ENCODE data around the gene GLT8D1. TPM values are rescaled to one million over a fixed set of nuclear protein-coding genes. Genes with fewer than 3 reads are reported as not detected.

GLT8D1 gene
- total RNA-seq, 1 experiment from 2014 or later, result 42.2 TPM

GRCh38 chr3:52684184-52684583, 21.4 kb downstream of the GLT8D1 start:
- BruUV-seq (replicated peaks), result no TSS peak
- CTCF ChIA-PET, result interaction anchor here (1.0 kb wide), 1 partner anchor 256 kb away, joined by 3 read pairs; no protein-coding TSS in a partner anchor

DNA sequence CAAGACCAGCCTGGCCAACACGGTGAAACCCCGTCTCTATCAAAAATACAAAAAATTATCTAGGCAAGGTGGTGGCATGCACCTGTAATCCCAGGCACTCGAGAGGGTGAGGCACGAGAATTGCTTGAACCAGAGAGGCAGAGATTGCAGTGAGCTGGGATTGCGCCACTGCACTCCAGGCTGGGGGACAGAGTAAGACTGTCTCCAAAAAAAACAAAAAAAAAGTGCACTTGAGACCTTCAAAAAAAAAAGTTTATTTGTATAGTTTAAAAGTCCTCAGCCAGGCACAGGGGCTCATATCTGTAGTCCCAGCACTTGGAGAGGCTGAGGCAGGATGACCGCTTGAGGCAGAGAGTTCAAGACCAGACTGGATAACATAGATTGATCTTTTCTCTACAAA, 22.0 kb downstream of the GLT8D1 start:
- peak overlapping the region; percentile 99 for H3K27ac Mint-ChIP-seq (ENCODE audit: low read depth, unreplicated experiment)
- peak; percentile 46 for DNase-seq (ENCODE audit: unreplicated experiment)
- POLR2A ChIA-PET, result interaction anchor here (5.5 to 7.7 kb wide), 3 partner anchors 11 to 21 kb away, joined by 75 to 104 read pairs (median 92); partner anchors contain the start of genes GLT8D1 and SPCS1
- TF ChIP-seq, protein P1, sequence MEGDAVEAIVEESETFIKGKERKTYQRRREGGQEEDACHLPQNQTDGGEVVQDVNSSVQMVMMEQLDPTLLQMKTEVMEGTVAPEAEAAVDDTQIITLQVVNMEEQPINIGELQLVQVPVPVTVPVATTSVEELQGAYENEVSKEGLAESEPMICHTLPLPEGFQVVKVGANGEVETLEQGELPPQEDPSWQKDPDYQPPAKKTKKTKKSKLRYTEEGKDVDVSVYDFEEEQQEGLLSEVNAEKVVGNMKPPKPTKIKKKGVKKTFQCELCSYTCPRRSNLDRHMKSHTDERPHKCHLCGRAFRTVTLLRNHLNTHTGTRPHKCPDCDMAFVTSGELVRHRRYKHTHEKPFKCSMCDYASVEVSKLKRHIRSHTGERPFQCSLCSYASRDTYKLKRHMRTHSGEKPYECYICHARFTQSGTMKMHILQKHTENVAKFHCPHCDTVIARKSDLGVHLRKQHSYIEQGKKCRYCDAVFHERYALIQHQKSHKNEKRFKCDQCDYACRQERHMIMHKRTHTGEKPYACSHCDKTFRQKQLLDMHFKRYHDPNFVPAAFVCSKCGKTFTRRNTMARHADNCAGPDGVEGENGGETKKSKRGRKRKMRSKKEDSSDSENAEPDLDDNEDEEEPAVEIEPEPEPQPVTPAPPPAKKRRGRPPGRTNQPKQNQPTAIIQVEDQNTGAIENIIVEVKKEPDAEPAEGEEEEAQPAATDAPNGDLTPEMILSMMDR (IDR thresholded peaks at IDR 0.05; ENCODE audit: unreplicated experiment), result no peak
- H3K36me3 Mint-ChIP-seq (ENCODE audit: insufficient read depth, unreplicated experiment), result peaks cover 52% of the 10 kb centered on the region
- peaks cover 43% of the 10 kb centered on the region for H3K4me1 Mint-ChIP-seq (ENCODE audit: insufficient read depth, unreplicated experiment)
- H3K27me3 Mint-ChIP-seq (ENCODE audit: insufficient read depth, unreplicated experiment), result no peaks in the 10 kb centered on the region
- CTCF ChIA-PET, result no interaction called here
- no peaks in the 10 kb centered on the region for H3K9me3 Mint-ChIP-seq (ENCODE audit: unreplicated experiment)
- peak overlapping the region; percentile 99 for H3K4me3 Mint-ChIP-seq (ENCODE audit: unreplicated experiment)
- BruUV-seq (replicated peaks), result no TSS peak
- intact Hi-C loops (cut with micrococcal nuclease), result loop anchor here (2.0 kb wide), 1 partner anchor 13 kb away; no protein-coding TSS in a partner anchor

More at GRCh38 chr3:52684184-52684583, 21.4 kb downstream of the GLT8D1 start:
- Mint-ChIP-seq H3K4me1 (ENCODE audit: insufficient read depth, unreplicated experiment) (peaks cover 41% of the 10 kb centered on the region), H3K27ac (ENCODE audit: low read depth, unreplicated experiment) (peak overlapping the region; percentile 99), H3K9me3 (ENCODE audit: unreplicated experiment) (no peaks in the 10 kb centered on the region), H3K27me3 (ENCODE audit: insufficient read depth, unreplicated experiment) (no peaks in the 10 kb centered on the region), H3K36me3 (ENCODE audit: insufficient read depth, unreplicated experiment) (peaks cover 52% of the 10 kb centered on the region), H3K4me3 (ENCODE audit: unreplicated experiment) (peak overlapping the region; percentile 99)
- TF ChIP-seq, protein P1 (IDR thresholded peaks at IDR 0.05; ENCODE audit: unreplicated experiment), result no peak
- no peak for DNase-seq (ENCODE audit: unreplicated experiment)
- POLR2A ChIA-PET, result interaction anchor here (0.7 to 7.7 kb wide), 9 partner anchors 12 to 405 kb away, joined by 3 to 104 read pairs (median 5); partner anchors contain the start of genes GLT8D1, SPCS1 and UQCC5
- intact Hi-C loops (cut with micrococcal nuclease), result loop anchor here (2.0 kb wide), 1 partner anchor 13 kb away; no protein-coding TSS in a partner anchor

GRCh38 chr3:52682016-52682415, 23.6 kb downstream of the GLT8D1 start:
- intact Hi-C loops (cut with micrococcal nuclease), result loop anchor here (1.0 kb wide), 2 partner anchors 46 to 210 kb away; no protein-coding TSS in a partner anchor
- H3K27me3 Mint-ChIP-seq (ENCODE audit: insufficient read depth, unreplicated experiment), result no peaks in the 10 kb centered on the region
- BruUV-seq (replicated peaks), result no TSS peak
- ChIA-PET POLR2A (interaction anchor here (0.5 to 7.7 kb wide), 3 partner anchors 10 to 24 kb away, joined by 3 to 104 read pairs (median 4); no protein-coding TSS in a partner anchor), CTCF (interaction anchor here (0.7 to 1.1 kb wide), 2 partner anchors 235 to 254 kb away, joined by 3 to 4 read pairs; no protein-coding TSS in a partner anchor)
- peaks cover 52% of the 10 kb centered on the region for H3K36me3 Mint-ChIP-seq (ENCODE audit: insufficient read depth, unreplicated experiment)
- peak; percentile 64 for DNase-seq (ENCODE audit: unreplicated experiment)
- no peaks in the 10 kb centered on the region for H3K9me3 Mint-ChIP-seq (ENCODE audit: unreplicated experiment)
- H3K4me3 Mint-ChIP-seq (ENCODE audit: unreplicated experiment), result peak overlapping the region; percentile 39
- H3K27ac Mint-ChIP-seq (ENCODE audit: low read depth, unreplicated experiment), result peak overlapping the region; percentile 68
- TF ChIP-seq, protein P1 (IDR thresholded peaks at IDR 0.05; ENCODE audit: unreplicated experiment), result peak; percentile 10
- peaks cover 38% of the 10 kb centered on the region for H3K4me1 Mint-ChIP-seq (ENCODE audit: insufficient read depth, unreplicated experiment)

DNA sequence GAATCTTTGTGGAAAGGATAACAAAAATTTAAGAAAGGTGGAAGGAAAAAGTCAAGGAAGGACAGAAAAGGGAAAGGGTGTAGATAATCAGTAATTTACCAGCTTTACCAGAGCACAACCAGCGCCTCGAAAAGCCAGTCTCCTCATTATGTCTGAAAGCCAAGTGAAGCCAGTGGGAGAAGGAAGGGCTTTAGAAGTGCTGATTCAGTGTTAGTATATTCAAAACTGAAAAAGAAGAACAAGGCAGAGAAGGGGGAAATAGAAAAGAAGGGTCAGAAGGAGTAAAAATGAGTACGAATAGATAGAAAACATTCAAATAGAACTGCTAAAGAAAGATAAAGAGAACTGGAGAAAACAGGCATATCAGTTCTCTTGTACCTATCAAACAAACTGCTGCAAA, 24.0 kb downstream of the GLT8D1 start:
- intact Hi-C loops (cut with micrococcal nuclease), result no loop called here
- ChIA-PET POLR2A (interaction anchor here (0.6 to 7.7 kb wide), 2 partner anchors 9 to 24 kb away, joined by 4 to 104 read pairs; no protein-coding TSS in a partner anchor), CTCF (interaction anchor here (0.7 to 1.4 kb wide), 4 partner anchors 10 to 254 kb away, joined by 3 to 4 read pairs (median 4); no protein-coding TSS in a partner anchor)
- Mint-ChIP-seq H3K4me1 (ENCODE audit: insufficient read depth, unreplicated experiment) (peaks cover 38% of the 10 kb centered on the region), H3K27me3 (ENCODE audit: insufficient read depth, unreplicated experiment) (no peaks in the 10 kb centered on the region), H3K9me3 (ENCODE audit: unreplicated experiment) (no peaks in the 10 kb centered on the region), H3K27ac (ENCODE audit: low read depth, unreplicated experiment) (peak overlapping the region; percentile 68), H3K4me3 (ENCODE audit: unreplicated experiment) (peak overlapping the region; percentile 39), H3K36me3 (ENCODE audit: insufficient read depth, unreplicated experiment) (peaks cover 54% of the 10 kb centered on the region)
- TF ChIP-seq, protein P1 (IDR thresholded peaks at IDR 0.05; ENCODE audit: unreplicated experiment), result no peak
- no TSS peak for BruUV-seq (replicated peaks)
- no peak for DNase-seq (ENCODE audit: unreplicated experiment)
